ENCODE measurements around the gene CEP295NL. TPM values are rescaled to one million over a fixed set of nuclear protein-coding genes. Genes with fewer than 3 reads are reported as not detected.
A peak's percentile ranks its signal among the peaks of the same experiment; 100 is the strongest.

CEP295NL gene
- total and polyA plus RNA-seq, 2 of the 13 experiments (the other 11 are each of a cell fraction or from before 2014, with no cell fraction given): not detected

DNA sequence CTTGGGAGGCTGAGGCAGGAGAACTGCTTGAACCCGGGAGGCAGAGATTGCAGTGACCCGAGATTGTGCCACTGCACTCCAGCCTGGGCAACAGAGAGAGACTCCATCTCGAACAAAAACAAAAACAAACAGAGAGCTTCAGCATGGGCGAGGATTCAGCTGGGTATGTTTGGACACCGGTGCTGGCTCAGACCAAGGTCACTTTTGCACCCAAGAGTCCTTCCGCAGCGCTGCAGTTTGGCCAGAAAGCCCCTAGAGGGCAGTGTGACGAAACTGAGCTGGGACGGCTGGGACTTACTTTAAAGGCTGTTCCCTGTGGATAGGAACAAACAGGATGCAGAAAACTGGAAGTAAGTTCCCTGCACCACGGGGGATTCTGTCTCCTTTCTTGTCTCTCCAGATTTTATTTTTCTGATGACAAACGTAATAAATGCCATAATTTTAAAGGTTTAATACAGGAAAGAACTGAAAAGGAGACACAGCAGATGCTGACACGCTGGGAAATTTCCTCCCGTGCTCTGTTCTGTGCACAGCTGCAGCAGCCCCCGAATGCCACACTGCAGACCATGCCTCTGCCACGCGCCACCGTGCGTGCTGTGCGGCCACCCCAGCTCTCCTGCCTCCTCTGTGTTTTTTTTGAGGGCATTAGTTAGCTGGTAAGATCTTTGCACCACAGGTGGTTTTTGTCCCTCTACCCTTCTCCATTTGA, 37.2 kb downstream of the CEP295NL start (continued):
- TF ChIP-seq, protein P1, sequence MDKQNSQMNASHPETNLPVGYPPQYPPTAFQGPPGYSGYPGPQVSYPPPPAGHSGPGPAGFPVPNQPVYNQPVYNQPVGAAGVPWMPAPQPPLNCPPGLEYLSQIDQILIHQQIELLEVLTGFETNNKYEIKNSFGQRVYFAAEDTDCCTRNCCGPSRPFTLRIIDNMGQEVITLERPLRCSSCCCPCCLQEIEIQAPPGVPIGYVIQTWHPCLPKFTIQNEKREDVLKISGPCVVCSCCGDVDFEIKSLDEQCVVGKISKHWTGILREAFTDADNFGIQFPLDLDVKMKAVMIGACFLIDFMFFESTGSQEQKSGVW (CRISPR knock-in tag; IDR thresholded peaks at IDR 0.05; ENCODE audit: borderline replicate concordance): no peak
- TF ChIP-seq FOSL2 (CRISPR knock-in tag; IDR thresholded peaks at IDR 0.05): peak; percentile 72
- no peak for TF ChIP-seq HOXD1 (CRISPR knock-in tag; IDR thresholded peaks at IDR 0.05)
- TF ChIP-seq PAF1 (CRISPR knock-in tag; IDR thresholded peaks at IDR 0.05): no peak
- TF ChIP-seq ZNF263 (CRISPR knock-in tag; IDR thresholded peaks at IDR 0.05): 0 out of 2 replicates have a peak, but pooled peaks have one; percentile 34
- TF ChIP-seq SSRP1 (CRISPR knock-in tag; IDR thresholded peaks at IDR 0.05): 0 out of 2 replicates have a peak, but pooled peaks have one; percentile 71
- TF ChIP-seq, protein P2, sequence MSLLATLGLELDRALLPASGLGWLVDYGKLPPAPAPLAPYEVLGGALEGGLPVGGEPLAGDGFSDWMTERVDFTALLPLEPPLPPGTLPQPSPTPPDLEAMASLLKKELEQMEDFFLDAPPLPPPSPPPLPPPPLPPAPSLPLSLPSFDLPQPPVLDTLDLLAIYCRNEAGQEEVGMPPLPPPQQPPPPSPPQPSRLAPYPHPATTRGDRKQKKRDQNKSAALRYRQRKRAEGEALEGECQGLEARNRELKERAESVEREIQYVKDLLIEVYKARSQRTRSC (CRISPR knock-in tag; IDR thresholded peaks at IDR 0.05; ENCODE audit: low read depth): no peak
- peak; percentile 9; the same call in 1 of the 2 replicates for TF ChIP-seq ZNF768 (CRISPR knock-in tag; IDR thresholded peaks at IDR 0.05)
- TF ChIP-seq, protein P3, sequence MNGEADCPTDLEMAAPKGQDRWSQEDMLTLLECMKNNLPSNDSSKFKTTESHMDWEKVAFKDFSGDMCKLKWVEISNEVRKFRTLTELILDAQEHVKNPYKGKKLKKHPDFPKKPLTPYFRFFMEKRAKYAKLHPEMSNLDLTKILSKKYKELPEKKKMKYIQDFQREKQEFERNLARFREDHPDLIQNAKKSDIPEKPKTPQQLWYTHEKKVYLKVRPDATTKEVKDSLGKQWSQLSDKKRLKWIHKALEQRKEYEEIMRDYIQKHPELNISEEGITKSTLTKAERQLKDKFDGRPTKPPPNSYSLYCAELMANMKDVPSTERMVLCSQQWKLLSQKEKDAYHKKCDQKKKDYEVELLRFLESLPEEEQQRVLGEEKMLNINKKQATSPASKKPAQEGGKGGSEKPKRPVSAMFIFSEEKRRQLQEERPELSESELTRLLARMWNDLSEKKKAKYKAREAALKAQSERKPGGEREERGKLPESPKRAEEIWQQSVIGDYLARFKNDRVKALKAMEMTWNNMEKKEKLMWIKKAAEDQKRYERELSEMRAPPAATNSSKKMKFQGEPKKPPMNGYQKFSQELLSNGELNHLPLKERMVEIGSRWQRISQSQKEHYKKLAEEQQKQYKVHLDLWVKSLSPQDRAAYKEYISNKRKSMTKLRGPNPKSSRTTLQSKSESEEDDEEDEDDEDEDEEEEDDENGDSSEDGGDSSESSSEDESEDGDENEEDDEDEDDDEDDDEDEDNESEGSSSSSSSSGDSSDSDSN (CRISPR knock-in tag; IDR thresholded peaks at IDR 0.05): no peak
- TF ChIP-seq, protein P4, sequence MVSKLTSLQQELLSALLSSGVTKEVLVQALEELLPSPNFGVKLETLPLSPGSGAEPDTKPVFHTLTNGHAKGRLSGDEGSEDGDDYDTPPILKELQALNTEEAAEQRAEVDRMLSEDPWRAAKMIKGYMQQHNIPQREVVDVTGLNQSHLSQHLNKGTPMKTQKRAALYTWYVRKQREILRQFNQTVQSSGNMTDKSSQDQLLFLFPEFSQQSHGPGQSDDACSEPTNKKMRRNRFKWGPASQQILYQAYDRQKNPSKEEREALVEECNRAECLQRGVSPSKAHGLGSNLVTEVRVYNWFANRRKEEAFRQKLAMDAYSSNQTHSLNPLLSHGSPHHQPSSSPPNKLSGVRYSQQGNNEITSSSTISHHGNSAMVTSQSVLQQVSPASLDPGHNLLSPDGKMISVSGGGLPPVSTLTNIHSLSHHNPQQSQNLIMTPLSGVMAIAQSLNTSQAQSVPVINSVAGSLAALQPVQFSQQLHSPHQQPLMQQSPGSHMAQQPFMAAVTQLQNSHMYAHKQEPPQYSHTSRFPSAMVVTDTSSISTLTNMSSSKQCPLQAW (CRISPR knock-in tag; IDR thresholded peaks at IDR 0.05): peak; percentile 84
- 0 out of 2 replicates have a peak, but pooled peaks have one; percentile 58 for TF ChIP-seq ZNF510 (CRISPR knock-in tag; IDR thresholded peaks at IDR 0.05; ENCODE audit: low read depth)
- TF ChIP-seq ZNF282 (IDR thresholded peaks at IDR 0.05; ENCODE audit: partially characterized antibody): no peak
- TF ChIP-seq ZNF136 (CRISPR knock-in tag; IDR thresholded peaks at IDR 0.05; ENCODE audit: low read depth): no peak
- TF ChIP-seq ZFP41 (CRISPR knock-in tag; IDR thresholded peaks at IDR 0.05; ENCODE audit: borderline replicate concordance): no peak
- no peak for TF ChIP-seq RFX5 (IDR thresholded peaks at IDR 0.05; ENCODE audit: low read depth, low read length)
- TF ChIP-seq ZNF230 (CRISPR knock-in tag; IDR thresholded peaks at IDR 0.05): peak; percentile 55; the same call in 1 of the 2 replicates
- peak; percentile 38; the same call in 1 of the 2 replicates for TF ChIP-seq ZKSCAN1 (IDR thresholded peaks at IDR 0.05; ENCODE audit: low read length)
- TF ChIP-seq U2AF1 (optimal IDR thresholded peaks at IDR 0.05; ENCODE audit: low read depth, low read length): no peak
- TF ChIP-seq HOXA5 (CRISPR knock-in tag; IDR thresholded peaks at IDR 0.05): peak; percentile 52; the same call in 1 of the 2 replicates
- TF ChIP-seq NCOR1 (IDR thresholded peaks at IDR 0.05; ENCODE audit: borderline replicate concordance, low read length): no peak
- TF ChIP-seq GFI1 (CRISPR knock-in tag; IDR thresholded peaks at IDR 0.05; ENCODE audit: borderline replicate concordance): 0 out of 2 replicates have a peak, but pooled peaks have one; percentile 72
- TF ChIP-seq ZNF616 (CRISPR knock-in tag; IDR thresholded peaks at IDR 0.05; ENCODE audit: low read depth): no peak
- TF ChIP-seq, protein P5, sequence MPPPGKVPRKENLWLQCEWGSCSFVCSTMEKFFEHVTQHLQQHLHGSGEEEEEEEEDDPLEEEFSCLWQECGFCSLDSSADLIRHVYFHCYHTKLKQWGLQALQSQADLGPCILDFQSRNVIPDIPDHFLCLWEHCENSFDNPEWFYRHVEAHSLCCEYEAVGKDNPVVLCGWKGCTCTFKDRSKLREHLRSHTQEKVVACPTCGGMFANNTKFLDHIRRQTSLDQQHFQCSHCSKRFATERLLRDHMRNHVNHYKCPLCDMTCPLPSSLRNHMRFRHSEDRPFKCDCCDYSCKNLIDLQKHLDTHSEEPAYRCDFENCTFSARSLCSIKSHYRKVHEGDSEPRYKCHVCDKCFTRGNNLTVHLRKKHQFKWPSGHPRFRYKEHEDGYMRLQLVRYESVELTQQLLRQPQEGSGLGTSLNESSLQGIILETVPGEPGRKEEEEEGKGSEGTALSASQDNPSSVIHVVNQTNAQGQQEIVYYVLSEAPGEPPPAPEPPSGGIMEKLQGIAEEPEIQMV (CRISPR knock-in tag; IDR thresholded peaks at IDR 0.05; ENCODE audit: low read depth): peak; percentile 46; the same call in 1 of the 2 replicates
- TF ChIP-seq PHB2 (IDR thresholded peaks at IDR 0.05; ENCODE audit: partially characterized antibody): no peak

All from HepG2 (cell line).